PC-3 (cell line): Measurements from ENCODE around the gene GPS1. TPM values are rescaled to one million over a fixed set of nuclear protein-coding genes. Genes with fewer than 3 reads are reported as not detected.

ENCODE experiments used
- ATAC-seq: fragments of 200-7000 bp; cut with Tn5 transposase; 2 replicates; pipeline ENCODE4 v1.9.1; 2020; ENCODE audit warnings: mild to moderate bottlenecking, moderate library complexity
- BruUV-seq: library from RNA; stranded (reverse); fragments of 400-500 nt; replicated peaks from 2 replicates; lab custom pipeline; 2021; lab: Mats Ljungman, UMichigan
- CTCF ChIA-PET: fragments of 300-600 bp; sonication (Branson Sonifier 250); formaldehyde crosslinking; loops from one replicate; lab custom pipeline; 2022; ENCODE audit warnings: antibody characterized with exemption; lab: Charles Lee
- POLR2A ChIA-PET: fragments of 300-600 bp; sonication (Branson Sonifier 250); formaldehyde crosslinking; loops from one replicate; lab custom pipeline; 2022; ENCODE audit warnings: antibody characterized with exemption; ENCODE audit not compliant: unreplicated experiment; lab: Charles Lee
- DNase-seq: peaks from one replicate; pipeline ENCODE4 v3.0.0-alpha.2; 2015
- H2AFZ ChIP-seq: fragments of 300-600 bp; sonication (generic); 2 replicates; pipeline ENCODE4 v1.6.0; 2016; ENCODE audit warnings: antibody characterized with exemption, low read length
- H3F3A ChIP-seq: fragments of 300-600 bp; sonication (generic); one replicate; pipeline ENCODE4 v1.6.0; 2017; ENCODE audit warnings: antibody characterized with exemption, low read length, control low read depth, mild to moderate bottlenecking; ENCODE audit not compliant: unreplicated experiment
- H3K27ac ChIP-seq: fragments of 300-600 bp; sonication (generic); 2 replicates; pipeline ENCODE4 v1.5.1; 2016; ENCODE audit warnings: mild to moderate bottlenecking, low read length
- H3K27me3 ChIP-seq: fragments of 300-600 bp; sonication (generic); 2 replicates; pipeline ENCODE4 v1.6.1; 2016; ENCODE audit warnings: low read length, mixed read lengths
- H3K36me3 ChIP-seq: fragments of 300-600 bp; sonication (generic); 2 replicates; pipeline ENCODE4 v1.6.1; 2016; ENCODE audit warnings: low read depth, mixed run types, low read length, mixed read lengths
- H3K4me1 ChIP-seq: fragments of 300-600 bp; sonication (generic); 2 replicates; pipeline ENCODE4 v1.5.1; 2016; ENCODE audit warnings: low read length; ENCODE audit not compliant: insufficient read depth
- H3K4me2 ChIP-seq: fragments of 300-600 bp; sonication (generic); 2 replicates; pipeline ENCODE4 v1.6.0; 2016; ENCODE audit warnings: low read length
- H3K4me3 ChIP-seq: fragments of 300-600 bp; sonication (generic); 2 replicates; pipeline ENCODE4 v1.5.1; 2016; ENCODE audit warnings: mild to moderate bottlenecking, low read length, mixed read lengths
- H3K79me2 ChIP-seq: fragments of 300-600 bp; sonication (generic); 2 replicates; pipeline ENCODE4 v1.6.1; 2017; ENCODE audit warnings: low read length, mixed read lengths
- H3K9ac ChIP-seq: fragments of 300-600 bp; sonication (generic); 2 replicates; pipeline ENCODE4 v1.6.0; 2016; ENCODE audit warnings: mild to moderate bottlenecking, low read length
- H3K9me2 ChIP-seq: fragments of 300-600 bp; sonication (generic); replicated peaks from 2 replicates; pipeline ENCODE4 v1.6.1; 2016; ENCODE audit warnings: mixed run types, low read length, mixed read lengths
- H3K9me3 ChIP-seq: fragments of 300-600 bp; sonication (generic); 2 replicates; pipeline ENCODE4 v1.6.1; 2016; ENCODE audit warnings: low read length, mixed read lengths
- H4K20me1 ChIP-seq: fragments of 300-600 bp; sonication (generic); 2 replicates; pipeline ENCODE4 v1.6.1; 2016; ENCODE audit warnings: low read length, mixed read lengths
- EZH2 ChIP-seq: fragments of 300-600 bp; sonication (generic); IDR thresholded peaks from one replicate; pipeline ENCODE4 v1.6.1; 2017; ENCODE audit warnings: antibody characterized with exemption, mild to moderate bottlenecking, low read length; ENCODE audit not compliant: unreplicated experiment
- EZH2phosphoT487 ChIP-seq: fragments of 300-600 bp; sonication (generic); IDR thresholded peaks from 2 replicates; pipeline ENCODE4 v1.6.1; 2018; ENCODE audit warnings: mild to moderate bottlenecking, antibody characterized with exemption, low read length, borderline replicate concordance
- intact Hi-C: fragments of 100-400 bp; cut with micrococcal nuclease; formaldehyde crosslinking; loops from 2 replicates; pipeline ENCODE4 v1.9.0; 2023
- total RNA-seq: library from RNA; depleted of rRNA; stranded (reverse); fragments of >200 nt; gene quantifications from 2 replicates; pipeline ENCODE4 v1.2.3, GENCODE V29; 2014
- TF ChIP-seq, protein P1 (sequence below): fragments of 300-600 bp; sonication (generic); conservative IDR thresholded peaks from 2 replicates; pipeline ENCODE4 v1.5.1; 2017; ENCODE audit warnings: antibody characterized with exemption, low read depth, mild to moderate bottlenecking, low read length

The GPS1 gene
- total RNA-seq, 1 experiment from 2014 or later, result 240 TPM

DNA sequence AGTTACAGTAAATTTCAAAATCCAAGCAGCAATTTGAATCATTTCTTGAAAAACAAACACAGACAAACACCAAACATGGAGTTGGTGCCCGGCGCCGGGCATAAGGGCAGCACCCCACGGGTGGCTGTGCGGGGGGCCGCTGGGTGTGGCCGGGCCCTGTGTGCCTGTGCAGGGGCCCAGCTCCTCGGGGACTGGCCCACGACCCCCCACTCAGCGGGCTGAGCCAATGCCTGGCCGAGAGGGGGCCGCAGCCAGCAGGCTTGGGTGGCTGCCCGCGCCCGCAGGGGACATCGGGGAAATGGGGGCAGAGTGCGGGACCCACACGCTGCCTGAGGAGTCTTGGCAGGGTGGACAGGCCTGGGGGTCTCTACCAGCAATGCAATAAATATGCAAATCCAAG lies 26.7 kb downstream of the GPS1 start:
- ATAC-seq (no peak), DNase-seq (no peak)
- H3K79me2 ChIP-seq, result no peaks in the 10 kb centered on the region
- intact Hi-C loops, result no loop called here
- no TSS peak for BruUV-seq
- no peaks in the 10 kb centered on the region for H3K27me3 ChIP-seq
- H2AFZ ChIP-seq, result no peak overlapping the region
- no peaks in the 10 kb centered on the region for H3F3A ChIP-seq
- H4K20me1 ChIP-seq, result no peaks in the 10 kb centered on the region
- ChIA-PET POLR2A (no interaction called here), CTCF (no interaction called here)
- no peaks in the 10 kb centered on the region for H3K4me1 ChIP-seq
- no peak overlapping the region for H3K9ac ChIP-seq
- no peaks in the 10 kb centered on the region for H3K9me3 ChIP-seq
- TF ChIP-seq EZH2phosphoT487 (no peak), EZH2 (no peak)
- TF ChIP-seq, protein P1, sequence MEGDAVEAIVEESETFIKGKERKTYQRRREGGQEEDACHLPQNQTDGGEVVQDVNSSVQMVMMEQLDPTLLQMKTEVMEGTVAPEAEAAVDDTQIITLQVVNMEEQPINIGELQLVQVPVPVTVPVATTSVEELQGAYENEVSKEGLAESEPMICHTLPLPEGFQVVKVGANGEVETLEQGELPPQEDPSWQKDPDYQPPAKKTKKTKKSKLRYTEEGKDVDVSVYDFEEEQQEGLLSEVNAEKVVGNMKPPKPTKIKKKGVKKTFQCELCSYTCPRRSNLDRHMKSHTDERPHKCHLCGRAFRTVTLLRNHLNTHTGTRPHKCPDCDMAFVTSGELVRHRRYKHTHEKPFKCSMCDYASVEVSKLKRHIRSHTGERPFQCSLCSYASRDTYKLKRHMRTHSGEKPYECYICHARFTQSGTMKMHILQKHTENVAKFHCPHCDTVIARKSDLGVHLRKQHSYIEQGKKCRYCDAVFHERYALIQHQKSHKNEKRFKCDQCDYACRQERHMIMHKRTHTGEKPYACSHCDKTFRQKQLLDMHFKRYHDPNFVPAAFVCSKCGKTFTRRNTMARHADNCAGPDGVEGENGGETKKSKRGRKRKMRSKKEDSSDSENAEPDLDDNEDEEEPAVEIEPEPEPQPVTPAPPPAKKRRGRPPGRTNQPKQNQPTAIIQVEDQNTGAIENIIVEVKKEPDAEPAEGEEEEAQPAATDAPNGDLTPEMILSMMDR, result no peak
- no peak overlapping the region for H3K4me2 ChIP-seq
- H3K36me3 ChIP-seq, result peaks cover 42% of the 10 kb centered on the region
- H3K27ac ChIP-seq, result no peak overlapping the region
- no peaks in the 10 kb centered on the region for H3K9me2 ChIP-seq
- H3K4me3 ChIP-seq, result no peak overlapping the region

DNA sequence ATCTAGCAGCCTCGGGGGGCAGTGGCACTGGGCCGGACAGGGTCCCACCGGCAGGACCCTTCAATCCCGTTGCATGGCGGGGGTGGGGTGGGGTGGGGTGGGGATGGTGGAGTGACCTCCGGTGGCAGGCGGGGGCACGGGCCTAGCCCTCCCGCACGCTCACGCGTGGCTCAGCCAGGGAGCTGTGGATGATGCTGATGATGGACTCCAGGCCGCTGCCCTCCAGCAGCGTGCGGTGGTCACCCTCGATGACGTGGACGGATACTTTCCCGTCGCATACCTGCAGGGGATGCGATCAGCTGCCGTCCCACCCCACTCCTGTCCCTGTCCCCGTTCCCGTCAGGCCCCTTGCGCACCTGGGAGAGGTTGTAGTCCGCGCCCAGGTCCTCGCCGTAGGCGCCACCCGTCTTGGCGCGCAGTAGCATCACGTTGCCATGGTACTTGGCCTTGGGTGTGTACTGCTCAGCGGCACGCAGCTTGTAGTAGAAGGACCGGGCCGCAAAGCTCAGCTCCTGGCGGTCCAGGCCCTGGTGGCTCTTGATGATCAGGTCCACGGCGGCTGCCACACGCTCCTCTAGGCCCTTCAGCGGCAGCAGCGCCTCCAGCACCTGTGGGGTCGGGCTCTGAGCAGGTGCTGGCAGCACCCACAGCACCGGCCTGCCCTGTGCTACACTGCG lies 27.4 kb downstream of the GPS1 start:
- ATAC-seq, result no peak
- Histone ChIP-seq H3K79me2 (no peaks in the 10 kb centered on the region), H3K36me3 (peaks cover 49% of the 10 kb centered on the region), H4K20me1 (no peaks in the 10 kb centered on the region), H3K27me3 (no peaks in the 10 kb centered on the region), H3K9me3 (no peaks in the 10 kb centered on the region), H3K4me2 (no peak overlapping the region), H3K9ac (no peak overlapping the region), H3K4me1 (no peaks in the 10 kb centered on the region), H3K9me2 (no peaks in the 10 kb centered on the region), H2AFZ (no peak overlapping the region), H3K27ac (no peak overlapping the region), H3F3A (no peaks in the 10 kb centered on the region), H3K4me3 (no peak overlapping the region)
- intact Hi-C loops, result no loop called here
- no TSS peak for BruUV-seq
- CTCF ChIA-PET, result no interaction called here
- no peak for DNase-seq
- TF ChIP-seq, protein P1, result no peak
- no peak for TF ChIP-seq EZH2phosphoT487
- no peak for TF ChIP-seq EZH2
- POLR2A ChIA-PET, result no interaction called here

DNA sequence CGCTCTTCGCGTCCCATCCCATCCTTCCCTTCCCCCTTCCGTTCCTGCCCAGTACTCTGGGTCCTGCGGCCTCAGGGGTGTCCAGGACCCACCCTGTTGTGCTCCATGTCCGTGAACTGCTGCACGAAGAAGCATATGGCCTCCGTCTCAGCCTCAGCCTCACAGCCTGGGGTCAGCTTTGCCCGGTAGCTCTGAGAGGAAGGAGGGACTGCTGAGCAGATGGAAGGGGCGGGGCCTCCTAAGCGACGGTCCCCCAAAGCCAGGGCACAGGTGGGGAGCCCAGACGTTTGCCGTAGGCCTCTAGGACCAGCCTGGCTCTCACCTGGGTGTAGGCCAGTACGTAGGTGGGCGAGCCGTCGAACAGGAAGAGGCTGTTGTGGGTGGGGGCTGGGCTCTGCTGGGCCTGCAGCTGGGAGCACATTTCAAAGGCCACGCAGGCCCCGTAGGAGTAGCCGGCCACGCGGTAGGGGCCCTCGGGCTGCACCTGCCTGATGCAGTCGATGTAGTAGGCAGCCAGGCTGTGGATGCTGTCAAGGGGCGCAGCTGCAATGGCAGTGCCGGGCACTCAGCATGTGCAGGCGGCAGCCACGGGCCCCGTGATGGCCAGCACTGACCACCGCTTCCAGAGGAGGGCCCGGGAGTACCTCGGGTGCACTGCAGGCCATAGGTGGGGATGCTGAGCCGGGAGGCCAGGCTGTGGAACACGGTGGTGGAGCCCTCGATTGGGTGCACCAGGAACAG lies 28.5 kb downstream of the GPS1 start:
- Histone ChIP-seq H3K36me3 (peaks cover 56% of the 10 kb centered on the region), H3K27me3 (no peaks in the 10 kb centered on the region), H3K4me3 (no peak overlapping the region), H4K20me1 (no peaks in the 10 kb centered on the region), H3K9me3 (no peaks in the 10 kb centered on the region), H2AFZ (no peak overlapping the region), H3K79me2 (no peaks in the 10 kb centered on the region), H3K27ac (no peak overlapping the region), H3K4me2 (no peak overlapping the region), H3F3A (no peaks in the 10 kb centered on the region), H3K9me2 (no peaks in the 10 kb centered on the region), H3K9ac (no peak overlapping the region), H3K4me1 (no peaks in the 10 kb centered on the region)
- DNase-seq, result no peak
- ChIA-PET POLR2A (no interaction called here), CTCF (no interaction called here)
- no peak for ATAC-seq
- BruUV-seq, result no TSS peak
- intact Hi-C loops, result no loop called here
- no peak for TF ChIP-seq EZH2
- no peak for TF ChIP-seq EZH2phosphoT487
- TF ChIP-seq, protein P1, result no peak
